Measurements from ENCODE around the gene PRKCD. TPM values are rescaled to one million over a fixed set of nuclear protein-coding genes. Genes with fewer than 3 reads are reported as not detected.

Gene PRKCD
- 2.2 and 4.3 TPM in 2 replicates for total RNA-seq

GRCh38 chr3:53160660-53161449, at the start of gene PRKCD:
TSS of gene PRKCD (plus strand) at chr3:53161209. CDS start at chr3:53178423, 17,214 bp downstream.

GRCh38 chr3:53130179-53131061, 30.6 kb upstream of the PRKCD start, which contains the start of gene RFT1:
TSS of gene RFT1 (minus strand) at chr3:53130435. CDS start at chr3:53130400, 35 bp downstream.

Other genes starting within 250 kb of the PRKCD start
- 8.8 and 10.6 TPM in 2 replicates for gene SFMBT1, start 115.1 kb upstream of the PRKCD start, total RNA-seq
- 8.1 and 12.9 TPM in 2 replicates for gene RFT1, start 30.8 kb upstream of the PRKCD start, total RNA-seq
- 507 and 636 TPM in 2 replicates for gene TKT, start 94.8 kb downstream of the PRKCD start, total RNA-seq
- gene DCP1A, start 186.3 kb downstream of the PRKCD start, total RNA-seq, result 11.8 and 14.7 TPM in 2 replicates